GM06990 (cell line): ENCODE results near the gene LAMA3.

Experiments used
- DNase-seq: peaks from one replicate; pipeline ENCODE4 v3.0.0-alpha.2; 2011; ENCODE audit not compliant: insufficient read length; ENCODE audit errors: extremely low read depth
- H3K27me3 ChIP-seq: replicated peaks from 2 replicates; pipeline ENCODE4 v1.6.0; 2011; ENCODE audit warnings: low read length; ENCODE audit not compliant: control insufficient read depth, insufficient read depth
- H3K36me3 ChIP-seq: 2 replicates; pipeline ENCODE4 v1.5.1; 2011; ENCODE audit warnings: low read length; ENCODE audit not compliant: control insufficient read depth, insufficient read depth
- H3K4me3 ChIP-seq: replicated peaks from 2 replicates; pipeline ENCODE4 v1.5.1; 2011; ENCODE audit warnings: low read depth, mild to moderate bottlenecking, control low read depth, low read length
- TF ChIP-seq, protein P1 (sequence below): IDR thresholded peaks from 2 replicates; pipeline ENCODE4 v1.5.1; 2011; ENCODE audit warnings: low read length, control low read depth, mild to moderate bottlenecking, inconsistent platforms; ENCODE audit not compliant: insufficient read depth, poor library complexity, severe bottlenecking

Gene LAMA3

DNA sequence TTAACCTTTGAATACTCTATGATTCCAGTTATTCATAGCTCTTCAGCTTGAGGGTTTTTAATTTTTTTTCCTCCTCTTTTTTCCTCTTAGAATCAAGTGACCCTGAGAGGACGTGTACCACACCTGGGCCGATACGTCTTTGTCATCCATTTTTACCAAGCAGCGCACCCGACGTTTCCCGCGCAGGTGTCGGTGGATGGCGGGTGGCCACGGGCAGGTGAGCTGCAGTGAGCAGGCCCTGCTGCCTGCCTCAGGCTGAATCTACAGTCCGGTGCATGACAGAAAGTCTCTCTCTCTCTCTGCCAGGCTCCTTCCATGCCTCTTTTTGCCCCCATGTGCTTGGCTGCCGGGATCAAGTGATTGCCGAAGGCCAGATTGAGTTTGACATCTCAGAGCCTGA is 153.1 kb downstream of the LAMA3 start:
- H3K27me3 ChIP-seq: no peaks in the 10 kb centered on the region
- TF ChIP-seq, protein P1, sequence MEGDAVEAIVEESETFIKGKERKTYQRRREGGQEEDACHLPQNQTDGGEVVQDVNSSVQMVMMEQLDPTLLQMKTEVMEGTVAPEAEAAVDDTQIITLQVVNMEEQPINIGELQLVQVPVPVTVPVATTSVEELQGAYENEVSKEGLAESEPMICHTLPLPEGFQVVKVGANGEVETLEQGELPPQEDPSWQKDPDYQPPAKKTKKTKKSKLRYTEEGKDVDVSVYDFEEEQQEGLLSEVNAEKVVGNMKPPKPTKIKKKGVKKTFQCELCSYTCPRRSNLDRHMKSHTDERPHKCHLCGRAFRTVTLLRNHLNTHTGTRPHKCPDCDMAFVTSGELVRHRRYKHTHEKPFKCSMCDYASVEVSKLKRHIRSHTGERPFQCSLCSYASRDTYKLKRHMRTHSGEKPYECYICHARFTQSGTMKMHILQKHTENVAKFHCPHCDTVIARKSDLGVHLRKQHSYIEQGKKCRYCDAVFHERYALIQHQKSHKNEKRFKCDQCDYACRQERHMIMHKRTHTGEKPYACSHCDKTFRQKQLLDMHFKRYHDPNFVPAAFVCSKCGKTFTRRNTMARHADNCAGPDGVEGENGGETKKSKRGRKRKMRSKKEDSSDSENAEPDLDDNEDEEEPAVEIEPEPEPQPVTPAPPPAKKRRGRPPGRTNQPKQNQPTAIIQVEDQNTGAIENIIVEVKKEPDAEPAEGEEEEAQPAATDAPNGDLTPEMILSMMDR: no peak
- H3K4me3 ChIP-seq: no peak overlapping the region
- H3K36me3 ChIP-seq: no peaks in the 10 kb centered on the region
- no peak for DNase-seq

DNA sequence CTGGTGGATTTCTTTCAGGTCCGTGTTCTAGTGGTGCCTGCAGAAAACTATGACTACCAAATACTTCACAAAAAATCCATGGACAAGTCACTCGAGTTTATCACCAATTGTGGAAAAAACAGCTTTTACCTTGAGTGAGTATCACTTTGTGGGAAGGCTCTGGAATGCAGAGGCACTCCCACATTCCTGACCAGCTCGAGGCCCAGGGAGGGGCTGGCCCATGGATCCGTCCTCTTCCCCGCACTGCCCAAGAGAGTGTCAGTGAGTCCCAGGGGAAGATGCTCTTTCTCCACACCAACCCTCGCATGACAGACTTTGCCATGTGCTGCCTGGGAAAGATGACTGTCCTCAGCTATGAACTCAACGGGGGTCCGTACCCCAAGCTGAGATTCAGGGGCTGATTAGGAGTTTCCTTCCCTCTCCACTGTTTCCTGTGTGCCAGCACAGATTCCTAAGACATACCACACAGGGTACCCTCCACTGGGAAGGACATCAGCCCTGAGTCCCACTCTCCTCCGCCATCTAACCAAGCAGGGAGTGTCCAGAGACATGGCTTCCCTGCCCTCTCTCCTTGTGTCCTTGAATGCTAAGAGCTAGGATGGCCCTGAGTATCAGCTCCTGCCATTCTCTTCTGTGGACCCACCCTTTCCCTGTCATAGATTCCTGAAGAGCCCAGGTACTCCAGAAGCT is 155.9 kb downstream of the LAMA3 start:
- TF ChIP-seq, protein P1: no peak
- no peaks in the 10 kb centered on the region for H3K36me3 ChIP-seq
- no peaks in the 10 kb centered on the region for H3K27me3 ChIP-seq
- no peak overlapping the region for H3K4me3 ChIP-seq
- no peak for DNase-seq

DNA sequence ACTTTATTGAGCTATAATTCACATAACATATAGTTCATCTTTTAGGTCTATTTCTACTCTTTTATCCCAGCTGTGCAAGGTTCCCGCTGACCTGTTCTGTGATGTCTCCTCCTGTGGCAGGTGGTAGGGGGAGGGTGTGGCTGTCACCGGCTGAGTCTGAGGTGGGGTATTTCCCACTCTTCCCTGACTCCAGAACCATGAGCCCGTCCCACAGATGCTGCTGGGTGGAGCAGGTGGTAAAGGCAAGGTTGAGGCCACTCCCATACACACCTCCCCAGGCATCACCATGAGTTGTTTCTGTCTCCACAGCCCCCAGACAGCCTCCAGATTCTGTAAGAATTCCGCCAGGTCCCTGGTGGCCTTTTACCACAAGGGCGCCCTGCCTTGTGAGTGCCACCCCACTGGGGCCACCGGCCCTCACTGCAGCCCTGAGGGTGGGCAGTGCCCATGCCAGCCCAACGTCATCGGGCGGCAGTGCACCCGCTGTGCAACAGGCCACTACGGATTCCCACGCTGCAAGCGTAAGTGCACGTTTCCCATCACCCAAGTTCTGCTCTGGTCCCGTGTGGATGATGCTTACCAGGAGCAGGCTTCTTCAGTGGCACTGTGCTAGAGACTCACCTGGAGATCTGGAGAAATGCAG is 156.9 kb downstream of the LAMA3 start:
- Histone ChIP-seq H3K36me3 (no peaks in the 10 kb centered on the region), H3K27me3 (no peaks in the 10 kb centered on the region), H3K4me3 (no peak overlapping the region)
- TF ChIP-seq, protein P1: no peak
- no peak for DNase-seq

DNA sequence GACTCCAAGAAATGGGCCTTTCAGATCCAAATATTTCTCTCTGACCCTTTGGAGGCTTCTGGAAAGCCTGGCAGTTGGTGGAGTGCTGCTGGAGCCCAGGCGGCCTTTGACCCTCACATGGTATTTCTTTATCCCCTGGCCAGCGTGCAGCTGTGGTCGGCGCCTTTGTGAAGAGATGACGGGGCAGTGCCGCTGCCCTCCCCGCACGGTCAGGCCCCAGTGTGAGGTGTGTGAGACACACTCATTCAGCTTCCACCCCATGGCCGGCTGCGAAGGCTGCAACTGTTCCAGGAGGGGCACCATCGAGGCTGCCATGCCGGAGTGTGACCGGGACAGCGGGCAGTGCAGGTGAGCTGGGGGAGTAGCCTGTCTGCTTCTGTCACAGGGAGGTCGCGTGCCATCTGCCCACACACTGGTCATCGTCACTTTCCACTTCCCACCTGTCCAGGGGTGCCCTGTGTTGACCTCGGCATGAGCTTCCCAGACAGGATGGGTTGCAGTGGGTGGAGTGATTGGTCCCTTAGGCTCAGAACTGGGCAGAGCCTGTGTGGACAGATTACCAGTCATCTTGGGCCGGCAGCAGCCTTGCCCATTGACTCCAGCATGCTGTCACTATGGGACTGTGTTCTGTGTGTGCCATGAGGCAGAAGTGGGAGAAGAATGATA is 158.2 kb downstream of the LAMA3 start:
- no peaks in the 10 kb centered on the region for H3K27me3 ChIP-seq
- no peak for DNase-seq
- TF ChIP-seq, protein P1: no peak
- no peaks in the 10 kb centered on the region for H3K36me3 ChIP-seq
- no peak overlapping the region for H3K4me3 ChIP-seq

DNA sequence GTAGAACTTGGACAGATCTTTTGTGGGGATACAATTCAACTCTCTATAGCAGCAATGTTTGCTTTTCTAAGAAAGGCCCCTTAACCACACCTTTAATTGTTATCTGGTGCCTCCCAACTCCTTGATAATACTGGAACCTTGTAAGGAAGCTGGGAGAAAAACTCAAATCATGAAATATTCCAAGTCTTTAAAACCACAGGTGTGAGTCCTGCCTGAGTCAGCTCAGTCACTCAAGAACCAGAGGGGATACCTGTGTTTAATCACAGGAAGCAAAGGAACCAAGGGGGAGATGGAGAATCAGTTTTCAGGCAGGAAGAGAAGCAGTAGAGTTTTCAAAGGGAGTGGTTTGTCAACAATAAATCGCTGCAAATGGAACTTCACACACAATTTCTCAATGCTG is 159.9 kb downstream of the LAMA3 start:
- Histone ChIP-seq H3K4me3 (no peak overlapping the region), H3K36me3 (no peaks in the 10 kb centered on the region), H3K27me3 (no peaks in the 10 kb centered on the region)
- DNase-seq: no peak
- TF ChIP-seq, protein P1: no peak
